Measurements from ENCODE around the gene CNBP.

CNBP gene

DNA sequence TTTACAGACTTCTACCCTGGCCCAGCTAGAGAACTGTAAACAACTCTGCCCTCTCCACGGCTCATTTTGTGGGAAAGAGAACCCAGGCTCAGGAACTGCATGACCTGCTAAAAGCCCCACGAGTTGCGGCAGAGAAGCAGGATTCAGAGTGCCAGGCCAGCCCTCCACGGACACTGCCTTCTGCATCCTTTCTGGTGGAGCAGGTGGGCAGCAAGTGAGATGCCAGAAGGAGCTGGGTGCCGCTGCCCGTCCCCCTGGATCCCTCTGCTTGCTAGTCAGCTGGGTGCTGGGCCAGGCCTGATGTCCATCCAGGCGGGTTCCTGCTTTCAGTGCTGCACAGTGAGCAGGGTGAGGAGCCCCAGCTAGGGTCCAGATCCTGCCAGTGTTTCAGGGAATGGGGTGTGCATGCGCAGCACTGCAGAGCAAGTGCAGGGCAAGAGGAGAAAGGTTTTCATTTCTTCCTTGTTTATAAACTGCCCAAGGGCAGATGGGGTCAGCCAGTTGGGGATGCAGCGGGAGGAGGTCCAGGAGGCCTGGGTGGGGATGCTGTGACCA is 56.9 kb downstream of the CNBP start:
- no CpG with 5 or more reads among the region's 9 CpGs for WGBS (ENCODE audit: extremely low coverage, insufficient coverage, insufficient read length)
- Histone ChIP-seq H2AK5ac (ENCODE audit: low read length) (no peak overlapping the region), H2BK5ac (ENCODE audit: low read depth, low read length, poor library complexity) (no peak overlapping the region), H3K36me3 (ENCODE audit: control insufficient read depth in 1 of 2, insufficient read depth in 2 of 2, low read length in 2 of 2) (peaks cover 29 to 38% of the 10 kb centered on the region in 2 experiments), H2BK120ac (ENCODE audit: insufficient read depth, low read length, poor library complexity) (no peak overlapping the region), H3K4me2 (ENCODE audit: low read length) (no peak overlapping the region), H3K9ac (ENCODE audit: low read length) (no peak overlapping the region), H3K4ac (ENCODE audit: low read depth, low read length) (no peak overlapping the region), H3K4me1 (ENCODE audit: control insufficient read depth in 1 of 2, insufficient read depth in 2 of 2, low read length in 2 of 2) (peaks cover 2 to 4% of the 10 kb centered on the region in 2 experiments), H3K14ac (ENCODE audit: low read length) (no peak overlapping the region), H3K23ac (ENCODE audit: low read length) (no peak overlapping the region), H4K91ac (ENCODE audit: low read depth, low read length) (no peak overlapping the region), H3K79me1 (ENCODE audit: low read length) (peaks cover 5% of the 10 kb centered on the region), H2BK12ac (ENCODE audit: low read length) (no peak overlapping the region), H4K12ac (ENCODE audit: low read depth, low read length) (no peak overlapping the region), H3K27ac (ENCODE audit: low read depth, low read length) (no peak overlapping the region), H3K27me3 (ENCODE audit: insufficient read depth, low read length) (no peaks in the 10 kb centered on the region), H3K18ac (ENCODE audit: low read length) (no peak overlapping the region), H3K9me3 (ENCODE audit: insufficient read depth, low read depth, low read length) (peaks cover 2% of the 10 kb centered on the region), H3K4me3 (ENCODE audit: low read depth, low read length) (no peak overlapping the region), H3K79me2 (ENCODE audit: control insufficient read depth, insufficient read depth, low read length, poor library complexity) (peaks cover 3% of the 10 kb centered on the region), H4K8ac (ENCODE audit: low read depth, low read length) (no peak overlapping the region), H2AFZ (ENCODE audit: insufficient read depth, low read length, poor library complexity) (no peak overlapping the region)
- no peak for DNase-seq

- Histone ChIP-seq H3K4ac (ENCODE audit: low read depth, low read length) (no peak overlapping the region), H3K36me3 (ENCODE audit: control insufficient read depth in 1 of 2, insufficient read depth in 2 of 2, low read length in 2 of 2) (peaks cover 12 to 13% of the 10 kb centered on the region in 2 experiments), H3K9ac (ENCODE audit: low read length) (no peak overlapping the region), H2AFZ (ENCODE audit: insufficient read depth, low read length, poor library complexity) (no peak overlapping the region), H3K27ac (ENCODE audit: low read depth, low read length) (no peak overlapping the region), H4K91ac (ENCODE audit: low read depth, low read length) (no peak overlapping the region), H3K9me3 (ENCODE audit: insufficient read depth, low read depth, low read length) (peaks cover 2% of the 10 kb centered on the region), H2BK5ac (ENCODE audit: low read depth, low read length, poor library complexity) (no peak overlapping the region), H3K18ac (ENCODE audit: low read length) (no peak overlapping the region), H3K4me2 (ENCODE audit: low read length) (no peak overlapping the region), H3K4me3 (ENCODE audit: low read depth, low read length) (no peak overlapping the region), H2AK5ac (ENCODE audit: low read length) (no peak overlapping the region), H3K79me1 (ENCODE audit: low read length) (peaks cover 16% of the 10 kb centered on the region), H3K4me1 (ENCODE audit: control insufficient read depth in 1 of 2, insufficient read depth in 2 of 2, low read length in 2 of 2) (peaks cover 11 to 14% of the 10 kb centered on the region in 2 experiments), H3K27me3 (ENCODE audit: insufficient read depth, low read length) (no peaks in the 10 kb centered on the region), H2BK12ac (ENCODE audit: low read length) (no peak overlapping the region), H2BK120ac (ENCODE audit: insufficient read depth, low read length, poor library complexity) (no peak overlapping the region), H3K14ac (ENCODE audit: low read length) (no peak overlapping the region), H4K8ac (ENCODE audit: low read depth, low read length) (no peak overlapping the region), H3K79me2 (ENCODE audit: control insufficient read depth, insufficient read depth, low read length, poor library complexity) (peaks cover 16% of the 10 kb centered on the region), H4K12ac (ENCODE audit: low read depth, low read length) (no peak overlapping the region), H3K23ac (ENCODE audit: low read length) (no peak overlapping the region)
- peak in 1 of 2 donors; percentile 33 for DNase-seq
- no CpG with 5 or more reads among the region's 5 CpGs for WGBS (ENCODE audit: extremely low coverage, insufficient coverage, insufficient read length)
Observed at GRCh38 chr3:129123314-129124060, 60.2 kb downstream of the CNBP start.

- peak overlapping the region; percentile 38 for H3K14ac ChIP-seq (ENCODE audit: low read length)
- H3K4ac ChIP-seq (ENCODE audit: low read depth, low read length), result no peak overlapping the region
- H3K36me3 ChIP-seq (ENCODE audit: control insufficient read depth in 1 of 2, insufficient read depth in 2 of 2, low read length in 2 of 2), result peaks cover 4 to 9% of the 10 kb centered on the region in 2 experiments
- peaks cover 16% of the 10 kb centered on the region for H3K79me2 ChIP-seq (ENCODE audit: control insufficient read depth, insufficient read depth, low read length, poor library complexity)
- H4K12ac ChIP-seq (ENCODE audit: low read depth, low read length), result peak overlapping the region; percentile 54
- peaks cover 16% of the 10 kb centered on the region for H3K79me1 ChIP-seq (ENCODE audit: low read length)
- H3K27ac ChIP-seq (ENCODE audit: low read depth, low read length), result no peak overlapping the region
- H3K9me3 ChIP-seq (ENCODE audit: insufficient read depth, low read depth, low read length), result peaks cover 2% of the 10 kb centered on the region
- H3K9ac ChIP-seq (ENCODE audit: low read length), result no peak overlapping the region
- peak overlapping the region; percentile 46 for H4K91ac ChIP-seq (ENCODE audit: low read depth, low read length)
- peak overlapping the region; percentile 15 for H2BK12ac ChIP-seq (ENCODE audit: low read length)
- WGBS (ENCODE audit: extremely low coverage, insufficient coverage, insufficient read length), result no CpG with 5 or more reads among the region's 18 CpGs
- no peaks in the 10 kb centered on the region for H3K27me3 ChIP-seq (ENCODE audit: insufficient read depth, low read length)
- peak overlapping the region; percentile 57 for H2AK5ac ChIP-seq (ENCODE audit: low read length)
- H3K4me2 ChIP-seq (ENCODE audit: low read length), result peak overlapping the region; percentile 71
- peak overlapping the region; percentile 42 for H2AFZ ChIP-seq (ENCODE audit: insufficient read depth, low read length, poor library complexity)
- H4K8ac ChIP-seq (ENCODE audit: low read depth, low read length), result peak overlapping the region; percentile 81
- H2BK120ac ChIP-seq (ENCODE audit: insufficient read depth, low read length, poor library complexity), result no peak overlapping the region
- no peak overlapping the region for H3K23ac ChIP-seq (ENCODE audit: low read length)
- DNase-seq, result peak in 1 of 2 donors; percentile 30
- peaks cover 11 to 14% of the 10 kb centered on the region in 2 experiments for H3K4me1 ChIP-seq (ENCODE audit: control insufficient read depth in 1 of 2, insufficient read depth in 2 of 2, low read length in 2 of 2)
- peak overlapping the region; percentile 54 for H3K18ac ChIP-seq (ENCODE audit: low read length)
- peak overlapping the region; percentile 72 for H3K4me3 ChIP-seq (ENCODE audit: low read depth, low read length)
- peak overlapping the region; percentile 25 for H2BK5ac ChIP-seq (ENCODE audit: low read depth, low read length, poor library complexity)
Observed at GRCh38 chr3:129122412-129123011, 61.2 kb downstream of the CNBP start.

GRCh38 chr3:129121792-129122411 is 61.8 kb downstream of the CNBP start, which contains the start of gene RAB43:
TSS of gene RAB43 (minus strand) at chr3:129121804. CDS start at chr3:129121489, 315 bp downstream.
- Histone ChIP-seq H3K4ac (ENCODE audit: low read depth, low read length) (peak within 1 kb of the TSS; percentile 54), H3K14ac (ENCODE audit: low read length) (peak within 1 kb of the TSS; percentile 96), H2AK5ac (ENCODE audit: low read length) (peak within 1 kb of the TSS; percentile 90), H3K18ac (ENCODE audit: low read length) (peak within 1 kb of the TSS; percentile 54), H2BK5ac (ENCODE audit: low read depth, low read length, poor library complexity) (peak within 1 kb of the TSS; percentile 50), H3K79me1 (ENCODE audit: low read length) (peaks cover 16% of the 10 kb centered on the region), H4K91ac (ENCODE audit: low read depth, low read length) (peak within 1 kb of the TSS; percentile 60), H3K9me3 (ENCODE audit: insufficient read depth, low read depth, low read length) (peaks cover 2% of the 10 kb centered on the region), H3K23ac (ENCODE audit: low read length) (no peak within 1 kb of the TSS), H3K4me2 (ENCODE audit: low read length) (peak within 1 kb of the TSS; percentile 92), H3K27ac (ENCODE audit: low read depth, low read length) (peak within 1 kb of the TSS; percentile 59), H3K4me3 (ENCODE audit: low read depth, low read length) (peak within 1 kb of the TSS; percentile 89), H3K4me1 (ENCODE audit: control insufficient read depth in 1 of 2, insufficient read depth in 2 of 2, low read length in 2 of 2) (peaks cover 11 to 14% of the 10 kb centered on the region in 2 experiments), H4K12ac (ENCODE audit: low read depth, low read length) (peak within 1 kb of the TSS; percentile 68), H4K8ac (ENCODE audit: low read depth, low read length) (peak within 1 kb of the TSS; percentile 81), H2BK120ac (ENCODE audit: insufficient read depth, low read length, poor library complexity) (peak within 1 kb of the TSS; percentile 26), H3K79me2 (ENCODE audit: control insufficient read depth, insufficient read depth, low read length, poor library complexity) (peaks cover 16% of the 10 kb centered on the region), H2BK12ac (ENCODE audit: low read length) (peak within 1 kb of the TSS; percentile 15), H3K36me3 (ENCODE audit: control insufficient read depth in 1 of 2, insufficient read depth in 2 of 2, low read length in 2 of 2) (peaks cover 2 to 5% of the 10 kb centered on the region in 2 experiments), H2AFZ (ENCODE audit: insufficient read depth, low read length, poor library complexity) (peak within 1 kb of the TSS; percentile 56), H3K9ac (ENCODE audit: low read length) (peak within 1 kb of the TSS; percentile 86), H3K27me3 (ENCODE audit: insufficient read depth, low read length) (no peaks in the 10 kb centered on the region)
- no CpG with 5 or more reads among the region's 60 CpGs for WGBS (ENCODE audit: extremely low coverage, insufficient coverage, insufficient read length)
- DNase-seq, result peak; percentile 78 to 85

Measured in trophoblast cell (in vitro differentiated cells and primary cell).